ENCODE measurements around the gene ELP4.
"Not testable (repeated sequence)": the region's sequence is repeated elsewhere in the genome, so short reads cannot be mapped to it uniquely, and the experiment has no call there.

The ELP4 gene

GRCh38 chr11:31664954-31665353 lies 155.4 kb downstream of the ELP4 start:
- Histone ChIP-seq H3K27me3 (ENCODE audit: control insufficient read depth in 1 of 2, insufficient read depth in 1 of 2, low read length in 2 of 2) (no peaks in the 10 kb centered on the region), H4K8ac (ENCODE audit: low read length) (no peak overlapping the region), H3K23ac (ENCODE audit: low read length in 2 of 2) (no peak overlapping the region), H2AK5ac (ENCODE audit: low read length, severe bottlenecking) (no peak overlapping the region), H3K18ac (ENCODE audit: low read depth in 1 of 2, low read length in 2 of 2) (no peak overlapping the region), H3K36me3 (ENCODE audit: control insufficient read depth in 1 of 2, insufficient read depth in 2 of 2, low read depth in 1 of 2, low read length in 2 of 2) (no peaks in the 10 kb centered on the region), H4K91ac (ENCODE audit: low read length) (no peak overlapping the region), H3K79me1 (replicated peaks; ENCODE audit: low read length, poor library complexity, severe bottlenecking) (no peaks in the 10 kb centered on the region), H3K4me1 (ENCODE audit: control insufficient read depth, insufficient read depth, low read depth, low read length) (no peaks in the 10 kb centered on the region), H2BK120ac (ENCODE audit: low read depth, low read length) (no peak overlapping the region), H3K4me2 (ENCODE audit: low read length, poor library complexity, severe bottlenecking) (no peak overlapping the region), H3K9ac (ENCODE audit: low read length) (no peak overlapping the region), H3K14ac (ENCODE audit: low read length in 2 of 2) (no peak overlapping the region), H3K9me3 (ENCODE audit: control insufficient read depth, low read length) (no peaks in the 10 kb centered on the region), H3K4ac (ENCODE audit: low read depth in 1 of 2, low read length in 2 of 2) (no peak overlapping the region), H2BK12ac (ENCODE audit: low read length in 2 of 2) (no peak overlapping the region), H2AFZ (ENCODE audit: low read depth, low read length) (no peak overlapping the region), H2BK15ac (ENCODE audit: low read depth, poor library complexity, severe bottlenecking) (no peak overlapping the region), H3K4me3 (ENCODE audit: insufficient read depth in 1 of 2, low read depth in 1 of 2, low read length in 2 of 2) (no peak overlapping the region), H3K27ac (ENCODE audit: low read length, poor library complexity, severe bottlenecking) (no peak overlapping the region), H2BK5ac (ENCODE audit: low read depth, low read length, poor library complexity, severe bottlenecking) (no peak overlapping the region)
- 90% methylated on average over 2 of the region's 3 CpGs for WGBS
- no peak for DNase-seq

GRCh38 chr11:31671681-31672080 lies 162.1 kb downstream of the ELP4 start:
- Histone ChIP-seq H2AK5ac (ENCODE audit: low read length, severe bottlenecking) (no peak overlapping the region), H2AFZ (ENCODE audit: low read depth, low read length) (no peak overlapping the region), H3K4ac (ENCODE audit: low read depth in 1 of 2, low read length in 2 of 2) (no peak overlapping the region), H3K27ac (ENCODE audit: low read length, poor library complexity, severe bottlenecking) (no peak overlapping the region), H3K4me2 (ENCODE audit: low read length, poor library complexity, severe bottlenecking) (no peak overlapping the region), H3K9ac (ENCODE audit: low read length) (no peak overlapping the region), H3K27me3 (ENCODE audit: control insufficient read depth in 1 of 2, insufficient read depth in 1 of 2, low read length in 2 of 2) (no peaks in the 10 kb centered on the region), H2BK15ac (ENCODE audit: low read depth, poor library complexity, severe bottlenecking) (no peak overlapping the region), H3K18ac (ENCODE audit: low read depth in 1 of 2, low read length in 2 of 2) (no peak overlapping the region), H4K91ac (ENCODE audit: low read length) (no peak overlapping the region), H3K9me3 (ENCODE audit: control insufficient read depth, low read length) (no peaks in the 10 kb centered on the region), H2BK120ac (ENCODE audit: low read depth, low read length) (no peak overlapping the region), H3K4me1 (ENCODE audit: control insufficient read depth, insufficient read depth, low read depth, low read length) (no peaks in the 10 kb centered on the region), H4K8ac (ENCODE audit: low read length) (no peak overlapping the region), H3K14ac (ENCODE audit: low read length in 2 of 2) (no peak overlapping the region), H3K23ac (ENCODE audit: low read length in 2 of 2) (no peak overlapping the region), H2BK12ac (ENCODE audit: low read length in 2 of 2) (no peak overlapping the region), H2BK5ac (ENCODE audit: low read depth, low read length, poor library complexity, severe bottlenecking) (no peak overlapping the region), H3K4me3 (ENCODE audit: insufficient read depth in 1 of 2, low read depth in 1 of 2, low read length in 2 of 2) (no peak overlapping the region), H3K36me3 (ENCODE audit: control insufficient read depth in 1 of 2, insufficient read depth in 2 of 2, low read depth in 1 of 2, low read length in 2 of 2) (no peaks in the 10 kb centered on the region), H3K79me1 (replicated peaks; ENCODE audit: low read length, poor library complexity, severe bottlenecking) (no peaks in the 10 kb centered on the region)
- DNase-seq = no peak
- 93% methylated on average over 1 of the region's 2 CpGs for WGBS

- not testable (repeated sequence) for DNase-seq; H3K4me2 ChIP-seq (ENCODE audit: low read length, poor library complexity, severe bottlenecking); H3K23ac ChIP-seq (ENCODE audit: low read length in 2 of 2); H3K36me3 ChIP-seq (ENCODE audit: control insufficient read depth in 1 of 2, insufficient read depth in 2 of 2, low read depth in 1 of 2, low read length in 2 of 2); H3K4me1 ChIP-seq (ENCODE audit: control insufficient read depth, insufficient read depth, low read depth, low read length); H3K9ac ChIP-seq (ENCODE audit: low read length); H3K9me3 ChIP-seq (ENCODE audit: control insufficient read depth, low read length); H3K14ac ChIP-seq (ENCODE audit: low read length in 2 of 2); H3K27me3 ChIP-seq (ENCODE audit: control insufficient read depth in 1 of 2, insufficient read depth in 1 of 2, low read length in 2 of 2); H4K91ac ChIP-seq (ENCODE audit: low read length); H2BK15ac ChIP-seq (ENCODE audit: low read depth, poor library complexity, severe bottlenecking); H2AK5ac ChIP-seq (ENCODE audit: low read length, severe bottlenecking); H2BK5ac ChIP-seq (ENCODE audit: low read depth, low read length, poor library complexity, severe bottlenecking); H3K4me3 ChIP-seq (ENCODE audit: insufficient read depth in 1 of 2, low read depth in 1 of 2, low read length in 2 of 2); H3K79me1 ChIP-seq (replicated peaks; ENCODE audit: low read length, poor library complexity, severe bottlenecking); H2BK12ac ChIP-seq (ENCODE audit: low read length in 2 of 2); H4K8ac ChIP-seq (ENCODE audit: low read length); H3K18ac ChIP-seq (ENCODE audit: low read depth in 1 of 2, low read length in 2 of 2); H3K4ac ChIP-seq (ENCODE audit: low read depth in 1 of 2, low read length in 2 of 2); H2BK120ac ChIP-seq (ENCODE audit: low read depth, low read length); H2AFZ ChIP-seq (ENCODE audit: low read depth, low read length); H3K27ac ChIP-seq (ENCODE audit: low read length, poor library complexity, severe bottlenecking)
- WGBS = 98% methylated on average over 3 of the region's 3 CpGs
These were observed 163.5 kb downstream of the ELP4 start for GRCh38 chr11:31673108-31673507.

GRCh38 chr11:31676280-31676982 lies 166.9 kb downstream of the ELP4 start:
- Histone ChIP-seq H3K4me2 (ENCODE audit: low read length, poor library complexity, severe bottlenecking) (no peak overlapping the region), H2AK5ac (ENCODE audit: low read length, severe bottlenecking) (no peak overlapping the region), H4K91ac (ENCODE audit: low read length) (no peak overlapping the region), H3K4me3 (ENCODE audit: insufficient read depth in 1 of 2, low read depth in 1 of 2, low read length in 2 of 2) (no peak overlapping the region), H3K4ac (ENCODE audit: low read depth in 1 of 2, low read length in 2 of 2) (no peak overlapping the region), H3K27ac (ENCODE audit: low read length, poor library complexity, severe bottlenecking) (no peak overlapping the region), H4K8ac (ENCODE audit: low read length) (no peak overlapping the region), H3K23ac (ENCODE audit: low read length in 2 of 2) (no peak overlapping the region), H3K18ac (ENCODE audit: low read depth in 1 of 2, low read length in 2 of 2) (no peak overlapping the region), H2BK12ac (ENCODE audit: low read length in 2 of 2) (no peak overlapping the region), H2BK5ac (ENCODE audit: low read depth, low read length, poor library complexity, severe bottlenecking) (no peak overlapping the region), H3K9me3 (ENCODE audit: control insufficient read depth, low read length) (no peaks in the 10 kb centered on the region), H3K9ac (ENCODE audit: low read length) (no peak overlapping the region), H2BK15ac (ENCODE audit: low read depth, poor library complexity, severe bottlenecking) (no peak overlapping the region), H3K14ac (ENCODE audit: low read length in 2 of 2) (no peak overlapping the region), H3K36me3 (ENCODE audit: control insufficient read depth in 1 of 2, insufficient read depth in 2 of 2, low read depth in 1 of 2, low read length in 2 of 2) (no peaks in the 10 kb centered on the region), H3K27me3 (ENCODE audit: control insufficient read depth in 1 of 2, insufficient read depth in 1 of 2, low read length in 2 of 2) (no peaks in the 10 kb centered on the region), H3K4me1 (ENCODE audit: control insufficient read depth, insufficient read depth, low read depth, low read length) (no peaks in the 10 kb centered on the region), H3K79me1 (replicated peaks; ENCODE audit: low read length, poor library complexity, severe bottlenecking) (no peaks in the 10 kb centered on the region), H2BK120ac (ENCODE audit: low read depth, low read length) (no peak overlapping the region), H2AFZ (ENCODE audit: low read depth, low read length) (no peak overlapping the region)
- WGBS = no CpG with 5 or more reads among the region's 1 CpG
- no peak for DNase-seq

Measured in mesenchymal stem cell (in vitro differentiated cells and primary cell).